Upper lobe of left lung (tissue), 6 donors: ENCODE data around the gene WDTC1. TPM values are rescaled to one million over a fixed set of nuclear protein-coding genes. Genes with fewer than 3 reads are reported as not detected.

Experiments used
- ATAC-seq, 2 donors: fragments of 200-7000 bp; cut with Tn5 transposase; one replicate each; pipeline ENCODE4 v1.9.1; 2022; ENCODE audit warnings: mild to moderate bottlenecking in 2 of 2, moderate library complexity in 2 of 2; ENCODE audit not compliant: low FRiP score in 2 of 2
- DNase-seq, 2 donors: peaks; one replicate each; pipeline ENCODE4 v3.0.0-alpha.2; 2019 to 2020
- H3K27ac ChIP-seq, 4 donors: fragments of 200-600 bp; sonication (generic); one replicate each; pipeline ENCODE4 v1.5.1; 2016 to 2019
- H3K27me3 ChIP-seq, 4 donors: fragments of 200-600 bp; sonication (generic); one replicate each; pipeline ENCODE4 v1.5.1; 2017 to 2019
- H3K36me3 ChIP-seq, 4 donors: fragments of 200-600 bp; sonication (generic); one replicate each; pipeline ENCODE4 v1.5.1; 2016 to 2019
- H3K4me1 ChIP-seq, 4 donors: fragments of 200-600 bp; sonication (generic); one replicate each; pipeline ENCODE4 v1.5.1; 2018 to 2019
- H3K4me3 ChIP-seq, 4 donors: fragments of 200-600 bp; sonication (generic); one replicate each; pipeline ENCODE4 v1.5.1; 2017 to 2019; ENCODE audit warnings: mild to moderate bottlenecking in 2 of 4, moderate library complexity in 1 of 4
- H3K9me3 ChIP-seq, 4 donors: fragments of 200-600 bp; sonication (generic); one replicate each; pipeline ENCODE4 v1.5.1; 2018 to 2019
- EP300 ChIP-seq, 4 donors: sonication (generic); formaldehyde crosslinking; IDR thresholded peaks; one replicate each; pipeline ENCODE4 v1.5.1; 2017; ENCODE audit warnings: antibody characterized with exemption in 4 of 4, control low read depth in 2 of 4
- POLR2A ChIP-seq, 4 donors: fragments of 450-650 bp; IDR thresholded peaks; one replicate each; pipeline ENCODE4 v1.5.1; 2016 to 2017; ENCODE audit warnings: antibody characterized with exemption in 4 of 4, mild to moderate bottlenecking in 2 of 4
- POLR2AphosphoS5 ChIP-seq, 2 donors: sonication (generic); formaldehyde crosslinking; IDR thresholded peaks; one replicate each; pipeline ENCODE4 v1.5.1; 2017; ENCODE audit warnings: antibody characterized with exemption in 2 of 2
- WGBS, 2 donors: methylation state at CpG; one replicate each; pipeline ENCODE4 v1.1.5; 2017 to 2018; 5-methylcytosine and 5-hydroxymethylcytosine counted together
- total RNA-seq, 6 donors: library from RNA; depleted of rRNA in 4 of 6; stranded (reverse); fragments of >200 nt in 4 of 6; gene quantifications; one replicate each; pipeline versions ENCODE4 v1.1.0 to v1.2.1, GENCODE V29; 2016 to 2021
- TF ChIP-seq, protein P1 (sequence below), 6 experiments: fragments of 450-650 bp in 4 of 6; fragments of 200-600 bp in 2 of 6; sonication (generic) in 2 of 6; IDR thresholded peaks; one replicate each; pipeline ENCODE4 v1.5.1; 2016 to 2019; ENCODE audit warnings: antibody characterized with exemption in 6 of 6
- donor health status: DM: no; HTN: no; CAD: no; lungs with moderate emphysema.
- donor health status: DM: no; HTN: yes; CAD: no; lungs with severe emphysema.

WDTC1 gene
- total RNA-seq, 6 donors from 2014 or later, result 43.5 to 75.0 (median 51.8) TPM

DNA sequence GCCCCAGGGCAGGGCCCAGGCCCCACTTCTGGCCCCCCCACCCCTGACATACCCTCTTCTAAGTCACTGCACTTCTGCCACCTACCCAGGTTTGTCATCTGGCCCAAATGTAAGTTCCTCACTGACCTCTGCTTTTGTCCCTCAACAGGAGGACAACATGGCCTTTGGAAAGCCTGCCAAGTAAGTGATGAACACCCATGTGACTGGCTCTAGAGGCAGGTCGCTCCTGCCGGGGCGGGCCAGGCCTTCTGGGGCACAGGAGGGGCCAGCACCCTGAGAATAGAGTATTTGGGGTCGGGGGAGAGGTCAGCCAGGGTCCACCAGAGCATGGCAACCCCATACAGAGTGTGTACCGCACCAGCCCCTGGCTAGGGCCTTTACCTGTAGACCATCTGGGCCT lies 97.5 kb downstream of the WDTC1 start:
- no peak for TF ChIP-seq POLR2A (IDR thresholded peaks at IDR 0.05)
- no peak for TF ChIP-seq POLR2AphosphoS5 (IDR thresholded peaks at IDR 0.05)
- no peak for TF ChIP-seq EP300 (IDR thresholded peaks at IDR 0.05)
- TF ChIP-seq, protein P1, sequence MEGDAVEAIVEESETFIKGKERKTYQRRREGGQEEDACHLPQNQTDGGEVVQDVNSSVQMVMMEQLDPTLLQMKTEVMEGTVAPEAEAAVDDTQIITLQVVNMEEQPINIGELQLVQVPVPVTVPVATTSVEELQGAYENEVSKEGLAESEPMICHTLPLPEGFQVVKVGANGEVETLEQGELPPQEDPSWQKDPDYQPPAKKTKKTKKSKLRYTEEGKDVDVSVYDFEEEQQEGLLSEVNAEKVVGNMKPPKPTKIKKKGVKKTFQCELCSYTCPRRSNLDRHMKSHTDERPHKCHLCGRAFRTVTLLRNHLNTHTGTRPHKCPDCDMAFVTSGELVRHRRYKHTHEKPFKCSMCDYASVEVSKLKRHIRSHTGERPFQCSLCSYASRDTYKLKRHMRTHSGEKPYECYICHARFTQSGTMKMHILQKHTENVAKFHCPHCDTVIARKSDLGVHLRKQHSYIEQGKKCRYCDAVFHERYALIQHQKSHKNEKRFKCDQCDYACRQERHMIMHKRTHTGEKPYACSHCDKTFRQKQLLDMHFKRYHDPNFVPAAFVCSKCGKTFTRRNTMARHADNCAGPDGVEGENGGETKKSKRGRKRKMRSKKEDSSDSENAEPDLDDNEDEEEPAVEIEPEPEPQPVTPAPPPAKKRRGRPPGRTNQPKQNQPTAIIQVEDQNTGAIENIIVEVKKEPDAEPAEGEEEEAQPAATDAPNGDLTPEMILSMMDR (IDR thresholded peaks at IDR 0.05), result no peak
- no peaks in the 10 kb centered on the region for H3K9me3 ChIP-seq
- H3K27ac ChIP-seq, result peak overlapping the region in 1 of 4 donors; percentile 17
- peaks cover 2 to 23% (median 8%) of the 10 kb centered on the region in 4 donors for H3K4me1 ChIP-seq
- DNase-seq (no peak), ATAC-seq (no peak)
- no peaks in the 10 kb centered on the region for H3K27me3 ChIP-seq
- no peak overlapping the region for H3K4me3 ChIP-seq
- WGBS, 2 donors, result 92 to 93% methylated on average over 5 of the region's 5 CpGs
- H3K36me3 ChIP-seq, result peaks cover 14 to 90% (median 57%) of the 10 kb centered on the region in 4 donors

DNA sequence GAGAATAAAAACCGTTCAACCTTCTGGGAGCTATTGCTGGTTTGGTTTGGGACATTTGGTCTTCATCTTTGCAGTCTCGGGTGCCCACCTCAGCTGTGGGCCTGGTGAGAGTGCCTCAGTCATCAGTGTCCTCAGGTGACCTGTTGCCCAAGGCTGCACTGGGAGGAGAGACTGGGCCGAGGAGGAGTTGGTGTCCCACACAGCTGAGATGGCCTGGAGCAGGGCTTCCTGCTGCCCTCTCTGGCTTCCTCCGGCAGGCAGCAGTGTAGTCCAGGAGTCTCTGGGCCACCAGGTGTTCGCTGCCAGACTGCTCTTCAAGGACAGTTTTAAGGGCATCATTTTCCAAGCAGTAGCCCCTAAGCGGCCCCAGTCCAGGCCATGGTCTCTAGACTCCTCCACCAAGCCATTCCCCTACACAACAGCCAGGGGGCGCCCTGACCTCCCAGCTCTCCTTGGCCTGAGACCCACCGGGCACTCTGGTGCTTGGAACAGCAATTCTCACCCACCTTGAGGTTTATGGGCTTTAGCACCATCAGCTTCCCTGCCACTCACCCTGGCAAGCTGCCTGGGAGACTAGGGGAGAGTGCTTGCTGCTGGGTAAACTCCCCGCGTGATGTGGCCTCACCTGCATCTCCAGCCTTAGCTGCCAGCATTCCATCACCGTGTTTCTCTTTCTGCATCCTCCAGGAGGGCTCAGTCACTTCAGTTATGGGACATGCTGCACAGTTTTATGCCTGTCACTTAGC lies 98.3 kb downstream of the WDTC1 start:
- Histone ChIP-seq H3K36me3 (peaks cover 14 to 87% (median 60%) of the 10 kb centered on the region in 4 donors), H3K4me3 (no peak overlapping the region), H3K9me3 (no peaks in the 10 kb centered on the region), H3K4me1 (peaks cover 2 to 15% (median 8%) of the 10 kb centered on the region in 4 donors), H3K27me3 (no peaks in the 10 kb centered on the region), H3K27ac (peak overlapping the region in 1 of 4 donors; percentile 17)
- WGBS, 2 donors, result 67 to 87% methylated on average over 8 to 11 of the region's 11 CpGs
- ATAC-seq (peak; percentile 67 to 76), DNase-seq (peak in 1 of 2 donors; percentile 56)
- TF ChIP-seq, protein P1 (IDR thresholded peaks at IDR 0.05), result peak; percentile 76 to 87 (median 82)
- TF ChIP-seq EP300 (IDR thresholded peaks at IDR 0.05) (no peak), POLR2AphosphoS5 (IDR thresholded peaks at IDR 0.05) (no peak)

DNA sequence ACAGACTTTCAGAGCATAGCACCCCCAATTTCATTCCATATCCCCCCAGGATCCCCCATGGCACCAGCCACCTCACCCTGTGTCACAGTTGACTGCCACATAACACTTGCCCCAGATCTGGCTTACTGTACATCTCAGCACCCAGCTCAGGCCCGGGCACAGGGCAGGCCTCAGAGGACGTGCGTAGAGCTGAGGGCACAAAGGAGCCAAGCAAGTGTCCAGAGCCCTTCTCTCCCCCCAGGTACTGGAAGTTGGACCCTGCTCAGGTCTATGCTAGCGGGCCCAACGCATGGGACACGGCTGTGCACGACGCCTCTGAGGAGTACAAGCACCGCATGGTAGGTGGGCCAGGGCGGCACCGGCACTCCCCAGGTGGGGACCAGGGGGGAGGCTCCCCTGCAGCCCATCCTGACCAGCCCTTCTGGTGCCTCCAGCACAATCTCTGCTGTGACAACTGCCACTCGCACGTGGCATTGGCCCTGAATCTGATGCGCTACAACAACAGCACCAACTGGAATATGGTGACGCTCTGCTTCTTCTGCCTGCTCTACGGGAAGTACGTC lies 99.4 kb downstream of the WDTC1 start:
- Histone ChIP-seq H3K4me3 (no peak overlapping the region), H3K27ac (no peak overlapping the region), H3K36me3 (peaks cover 14 to 79% (median 60%) of the 10 kb centered on the region in 4 donors), H3K9me3 (no peaks in the 10 kb centered on the region), H3K27me3 (no peaks in the 10 kb centered on the region), H3K4me1 (peaks cover under 1 to 13% (median 6%) of the 10 kb centered on the region in 4 donors)
- 93 to 95% methylated on average over 8 to 17 of the region's 17 CpGs for WGBS, 2 donors
- no peak for ATAC-seq
- no peak for DNase-seq
- TF ChIP-seq POLR2AphosphoS5 (IDR thresholded peaks at IDR 0.05) (no peak), POLR2A (IDR thresholded peaks at IDR 0.05) (no peak), EP300 (IDR thresholded peaks at IDR 0.05) (no peak)
- TF ChIP-seq, protein P1 (IDR thresholded peaks at IDR 0.05), result no peak

DNA sequence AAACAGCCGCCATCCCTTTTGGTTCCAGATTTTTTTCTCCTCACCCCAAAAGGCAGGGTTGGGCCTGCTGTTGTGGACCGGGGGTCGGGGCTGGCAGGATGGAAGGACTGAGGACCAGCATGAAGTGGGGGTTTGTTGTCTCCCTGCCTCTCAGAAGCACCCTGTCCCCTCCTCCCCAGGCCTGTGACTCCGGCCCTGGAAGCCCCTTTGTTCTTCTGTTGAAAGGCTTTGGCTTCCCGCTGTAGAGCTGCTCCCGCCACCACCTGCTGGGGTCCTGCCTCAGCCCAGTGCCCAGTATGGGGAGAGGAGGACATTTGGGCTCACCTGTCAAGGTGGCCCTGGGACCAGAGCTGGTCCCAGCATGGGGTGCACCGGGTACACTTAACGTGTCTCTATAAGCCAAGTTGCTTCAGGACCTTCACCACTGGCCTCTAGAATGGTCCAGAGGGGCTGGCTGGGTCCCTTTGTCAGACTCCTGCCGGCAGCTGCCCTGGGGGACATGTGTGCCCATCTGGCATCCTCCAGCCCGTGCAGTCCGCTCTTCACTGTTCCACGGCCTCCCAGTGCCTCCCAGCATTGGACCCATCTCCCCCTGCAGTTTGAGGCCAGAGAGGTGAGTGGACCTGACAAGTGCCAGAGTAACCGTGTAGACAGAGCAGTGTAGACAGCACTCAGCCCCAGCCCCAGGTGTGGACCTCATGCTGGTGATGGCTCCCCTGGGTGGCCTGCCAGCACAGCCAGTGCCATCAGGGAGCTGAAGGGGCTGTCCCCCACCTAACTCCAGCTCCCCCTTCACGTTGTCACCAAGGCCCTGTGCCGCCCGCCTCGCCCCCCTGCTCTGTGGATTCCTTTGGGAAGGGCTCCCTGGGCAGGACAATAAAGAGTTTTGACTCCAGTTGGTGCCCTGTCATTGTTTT lies 101.3 kb downstream of the WDTC1 start:
- Histone ChIP-seq H3K4me1 (peaks cover 0 to 13% (median 6%) of the 10 kb centered on the region in 4 donors), H3K27ac (no peak overlapping the region), H3K4me3 (no peak overlapping the region), H3K9me3 (no peaks in the 10 kb centered on the region), H3K36me3 (peaks cover 14 to 70% (median 58%) of the 10 kb centered on the region in 4 donors), H3K27me3 (no peaks in the 10 kb centered on the region)
- DNase-seq, result no peak
- WGBS, 2 donors, result 96 to 97% methylated on average over 16 to 17 of the region's 17 CpGs
- ATAC-seq, result no peak
- TF ChIP-seq, protein P1 (IDR thresholded peaks at IDR 0.05), result no peak
